A673 (cell line): ENCODE data around the gene HTR3B. TPM values are rescaled to one million over a fixed set of nuclear protein-coding genes. Genes with fewer than 3 reads are reported as not detected.

Experiments
- BruUV-seq: library from RNA; stranded (reverse); fragments of 400-500 nt; replicated peaks from 2 replicates; lab custom pipeline; 2021; lab: Mats Ljungman, UMichigan
- CTCF ChIA-PET: fragments of 300-600 bp; sonication (Branson Sonifier 250); formaldehyde crosslinking; loops from one replicate; lab custom pipeline; 2022; ENCODE audit warnings: antibody characterized with exemption; lab: Charles Lee
- POLR2A ChIA-PET: fragments of 300-600 bp; sonication (Branson Sonifier 250); formaldehyde crosslinking; loops from one replicate; lab custom pipeline; 2022; ENCODE audit warnings: antibody characterized with exemption; ENCODE audit not compliant: low non-redundant PET; lab: Charles Lee
- DNase-seq: peaks from one replicate; pipeline ENCODE4 v3.0.0-alpha.2; 2015; ENCODE audit warnings: low spot score
- H3K27ac ChIP-seq: fragments of 200-600 bp; sonication (generic); 2 replicates; pipeline ENCODE4 v1.5.1; 2016; ENCODE audit warnings: mixed run types, low read depth, mild to moderate bottlenecking, mixed read lengths, antibody characterized with exemption, low read length; ENCODE audit not compliant: poor library complexity, severe bottlenecking
- H3K27me3 ChIP-seq: fragments of 200-600 bp; sonication (generic); replicated peaks from 2 replicates; pipeline ENCODE4 v1.6.1; 2017; ENCODE audit warnings: mixed run types, low read depth, mild to moderate bottlenecking, mixed read lengths, antibody characterized with exemption, low read length; ENCODE audit not compliant: insufficient read depth, poor library complexity
- H3K36me3 ChIP-seq: fragments of 200-600 bp; sonication (generic); 2 replicates; pipeline ENCODE4 v1.6.1; 2016; ENCODE audit warnings: mixed run types, mild to moderate bottlenecking, mixed read lengths, antibody characterized with exemption, low read length; ENCODE audit not compliant: insufficient read depth, poor library complexity, severe bottlenecking
- H3K4me1 ChIP-seq: fragments of 200-600 bp; sonication (generic); 2 replicates; pipeline ENCODE4 v1.6.1; 2017; ENCODE audit warnings: mixed run types, mild to moderate bottlenecking, mixed read lengths, antibody characterized with exemption, low read length; ENCODE audit not compliant: insufficient read depth, poor library complexity, severe bottlenecking
- H3K4me3 ChIP-seq: fragments of 200-600 bp; sonication (generic); 2 replicates; pipeline ENCODE4 v1.5.1; 2016; ENCODE audit warnings: low read depth, mixed run types, mild to moderate bottlenecking, mixed read lengths, low read length; ENCODE audit not compliant: poor library complexity, severe bottlenecking
- H3K9me3 ChIP-seq: fragments of 200-600 bp; sonication (generic); 2 replicates; pipeline ENCODE4 v1.6.1; 2016; ENCODE audit warnings: mixed run types, low read depth, mild to moderate bottlenecking, mixed read lengths, antibody characterized with exemption, low read length; ENCODE audit not compliant: poor library complexity, severe bottlenecking
- CTCF ChIP-seq: fragments of 300-800, 200-600 bp; sonication (generic); conservative IDR thresholded peaks from 2 replicates; pipeline ENCODE4 v1.5.1; 2017; ENCODE audit warnings: low read depth, mild to moderate bottlenecking, antibody characterized with exemption, low read length, moderate library complexity, mixed read lengths
- EZH2 ChIP-seq: fragments of 200-600 bp; sonication (generic); IDR thresholded peaks from 2 replicates; pipeline ENCODE4 v1.6.1; 2017; ENCODE audit warnings: borderline replicate concordance, low read depth, mild to moderate bottlenecking, mixed read lengths, antibody characterized with exemption, low read length; ENCODE audit not compliant: poor library complexity, severe bottlenecking
- intact Hi-C: fragments of 100-400 bp; cut with micrococcal nuclease; formaldehyde crosslinking; loops from one replicate; pipeline ENCODE4 v1.10.0; 2022; ENCODE audit not compliant: unreplicated experiment
- total RNA-seq: library from RNA; stranded (reverse); gene quantifications from 2 replicates; pipeline ENCODE4 v1.2.3, GENCODE V29; 2021

The HTR3B gene
- total RNA-seq, 1 experiment from 2014 or later: not detected

GRCh38 chr11:113865873-113866272 lies 38.7 kb upstream of the HTR3B start:
- DNase-seq: no peak
- no peaks in the 10 kb centered on the region for H3K36me3 ChIP-seq
- ChIA-PET CTCF (no interaction called here), POLR2A (no interaction called here)
- H3K9me3 ChIP-seq: no peaks in the 10 kb centered on the region
- H3K4me1 ChIP-seq: no peaks in the 10 kb centered on the region
- intact Hi-C loops: no loop called here
- BruUV-seq: no TSS peak
- H3K27ac ChIP-seq: no peak overlapping the region
- TF ChIP-seq EZH2 (no peak), CTCF (no peak)
- H3K4me3 ChIP-seq: no peak overlapping the region
- H3K27me3 ChIP-seq: no peaks in the 10 kb centered on the region

- Histone ChIP-seq H3K4me3 (no peak overlapping the region), H3K27ac (no peak overlapping the region), H3K4me1 (peaks cover 9% of the 10 kb centered on the region), H3K27me3 (no peaks in the 10 kb centered on the region), H3K9me3 (no peaks in the 10 kb centered on the region), H3K36me3 (no peaks in the 10 kb centered on the region)
- no peak for TF ChIP-seq EZH2
- no peak for TF ChIP-seq CTCF
- no peak for DNase-seq
- CTCF ChIA-PET: no interaction called here
- POLR2A ChIA-PET: interaction anchor here (0.9 kb wide), 1 partner anchor 15 kb away, joined by 3 read pairs; no protein-coding TSS in a partner anchor
- BruUV-seq: no TSS peak
- intact Hi-C loops: no loop called here
These were observed 36.6 kb upstream of the HTR3B start for GRCh38 chr11:113867843-113868503.

GRCh38 chr11:113871336-113871735 lies 33.3 kb upstream of the HTR3B start:
- ChIA-PET CTCF (no interaction called here), POLR2A (no interaction called here)
- H3K9me3 ChIP-seq: no peaks in the 10 kb centered on the region
- no peak for TF ChIP-seq CTCF
- no peak for TF ChIP-seq EZH2
- intact Hi-C loops: no loop called here
- H3K4me3 ChIP-seq: no peak overlapping the region
- no TSS peak for BruUV-seq
- no peaks in the 10 kb centered on the region for H3K27me3 ChIP-seq
- H3K36me3 ChIP-seq: no peaks in the 10 kb centered on the region
- no peak for DNase-seq
- H3K4me1 ChIP-seq: peaks cover 23% of the 10 kb centered on the region
- H3K27ac ChIP-seq: no peak overlapping the region
